Muscle layer of colon (tissue), 2 donors: ENCODE results near the gene FRAS1.

Experiments used
- H3K27ac ChIP-seq: one replicate; pipeline ENCODE4 v1.7.0; 2013; ENCODE audit warnings: low read depth, mild to moderate bottlenecking, low read length, moderate library complexity
- H3K27me3 ChIP-seq, 2 donors: one replicate each; pipeline ENCODE4 v1.7.0; 2013; ENCODE audit warnings: low read length in 2 of 2, mild to moderate bottlenecking in 2 of 2; ENCODE audit not compliant: insufficient read depth in 2 of 2, control insufficient read depth in 1 of 2
- H3K36me3 ChIP-seq: one replicate; pipeline ENCODE4 v1.7.0; 2013; ENCODE audit warnings: mild to moderate bottlenecking, low read length; ENCODE audit not compliant: insufficient read depth
- H3K4me1 ChIP-seq: one replicate; pipeline ENCODE4 v1.7.0; 2013; ENCODE audit warnings: mild to moderate bottlenecking, low read length; ENCODE audit not compliant: insufficient read depth
- H3K4me3 ChIP-seq, 2 donors: one replicate each; pipeline ENCODE4 v1.7.0; 2013; ENCODE audit warnings: low read length in 2 of 2, low read depth in 1 of 2, mild to moderate bottlenecking in 1 of 2, moderate library complexity in 1 of 2
- H3K9ac ChIP-seq: one replicate; pipeline ENCODE4 v1.7.0; 2013; ENCODE audit warnings: low read length
- H3K9me3 ChIP-seq: one replicate; pipeline ENCODE4 v1.7.0; 2013; ENCODE audit warnings: mild to moderate bottlenecking, low read length
- donor health status: abdominal sarcoma.
- donor health status: Adenocarcinoma of cecum.

FRAS1 gene

DNA sequence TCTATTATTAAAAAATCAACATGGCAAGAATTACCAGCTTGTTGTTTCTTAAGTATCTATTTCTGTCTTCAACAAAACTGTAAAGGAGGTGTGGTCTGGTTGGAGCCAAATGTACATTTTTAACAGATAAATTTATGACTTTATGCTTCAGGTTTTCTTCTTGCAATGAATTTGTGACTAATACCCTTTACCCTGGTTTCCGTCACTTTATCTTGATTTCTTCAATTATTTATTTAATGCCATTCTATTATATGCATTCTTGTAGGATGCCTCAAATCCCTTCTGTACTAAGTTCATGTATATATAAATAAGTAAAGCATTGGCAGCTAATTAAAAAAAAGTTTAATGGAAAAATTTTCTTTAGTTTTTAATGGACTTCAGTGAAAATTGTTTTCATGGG lies 453.0 kb downstream of the FRAS1 start:
- Histone ChIP-seq H3K36me3 (no peaks in the 10 kb centered on the region), H3K9ac (no peak overlapping the region), H3K9me3 (no peaks in the 10 kb centered on the region), H3K4me1 (no peaks in the 10 kb centered on the region), H3K4me3 (no peak overlapping the region), H3K27ac (no peak overlapping the region), H3K27me3 (no peaks in the 10 kb centered on the region)

DNA sequence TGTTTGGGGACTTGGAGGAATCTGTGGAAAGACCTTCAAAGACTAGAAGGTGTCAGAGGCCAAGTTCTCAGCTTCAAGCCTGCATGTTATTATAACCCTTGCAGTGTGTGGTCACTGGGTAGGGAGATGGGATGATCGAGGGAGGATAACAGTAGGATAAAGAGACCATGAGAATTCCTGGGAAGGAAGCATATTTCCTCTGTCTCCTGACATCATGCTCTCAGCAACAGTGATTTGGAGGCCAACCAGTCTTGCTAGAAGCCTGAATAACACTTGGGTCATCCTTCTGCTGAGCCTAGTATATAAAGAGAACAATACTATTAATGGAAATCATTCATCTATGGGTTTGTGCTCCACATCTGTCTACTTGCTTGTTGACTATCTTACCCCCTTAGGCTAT lies 453.6 kb downstream of the FRAS1 start:
- H3K4me1 ChIP-seq = no peaks in the 10 kb centered on the region
- H3K4me3 ChIP-seq = no peak overlapping the region
- no peaks in the 10 kb centered on the region for H3K9me3 ChIP-seq
- H3K27ac ChIP-seq = no peak overlapping the region
- H3K36me3 ChIP-seq = no peaks in the 10 kb centered on the region
- H3K9ac ChIP-seq = no peak overlapping the region
- H3K27me3 ChIP-seq = no peaks in the 10 kb centered on the region

DNA sequence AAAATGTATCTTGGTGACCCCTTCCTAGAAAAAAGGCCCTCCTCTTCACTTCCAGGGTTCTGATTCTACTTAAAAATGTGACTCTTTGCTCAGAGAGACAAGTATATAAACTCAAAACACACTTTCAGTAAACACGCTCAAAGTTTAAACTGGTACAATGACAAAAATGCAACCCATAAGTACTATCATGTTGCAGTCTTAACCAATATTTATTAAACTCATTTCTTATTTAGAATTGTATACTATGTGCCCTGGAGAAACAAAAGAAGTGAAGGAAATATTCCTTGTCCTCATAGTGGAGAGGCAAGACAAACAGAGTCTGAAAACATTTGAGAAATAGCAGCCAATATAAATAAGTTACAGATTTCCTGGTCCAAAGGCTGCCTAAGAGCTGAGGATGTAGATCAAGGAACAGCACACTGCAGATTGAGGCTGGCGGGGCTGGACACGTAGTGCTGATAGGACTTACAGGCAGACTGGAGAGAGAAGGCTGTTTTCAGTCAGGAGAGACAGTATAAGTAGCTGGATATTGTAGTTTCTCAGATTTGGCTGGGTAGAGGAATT lies 455.3 kb downstream of the FRAS1 start:
- Histone ChIP-seq H3K9ac (no peak overlapping the region), H3K27ac (no peak overlapping the region), H3K27me3 (no peaks in the 10 kb centered on the region)

GRCh38 chr4:78513411-78513975 lies 456.4 kb downstream of the FRAS1 start:
- Histone ChIP-seq H3K9ac (no peak overlapping the region), H3K4me3 (no peak overlapping the region), H3K36me3 (no peaks in the 10 kb centered on the region)

More for the DNA sequence above, 455.3 kb downstream of the FRAS1 start:
- H3K4me1 ChIP-seq = no peaks in the 10 kb centered on the region
- no peaks in the 10 kb centered on the region for H3K36me3 ChIP-seq
- no peaks in the 10 kb centered on the region for H3K9me3 ChIP-seq
- no peak overlapping the region for H3K4me3 ChIP-seq

DNA sequence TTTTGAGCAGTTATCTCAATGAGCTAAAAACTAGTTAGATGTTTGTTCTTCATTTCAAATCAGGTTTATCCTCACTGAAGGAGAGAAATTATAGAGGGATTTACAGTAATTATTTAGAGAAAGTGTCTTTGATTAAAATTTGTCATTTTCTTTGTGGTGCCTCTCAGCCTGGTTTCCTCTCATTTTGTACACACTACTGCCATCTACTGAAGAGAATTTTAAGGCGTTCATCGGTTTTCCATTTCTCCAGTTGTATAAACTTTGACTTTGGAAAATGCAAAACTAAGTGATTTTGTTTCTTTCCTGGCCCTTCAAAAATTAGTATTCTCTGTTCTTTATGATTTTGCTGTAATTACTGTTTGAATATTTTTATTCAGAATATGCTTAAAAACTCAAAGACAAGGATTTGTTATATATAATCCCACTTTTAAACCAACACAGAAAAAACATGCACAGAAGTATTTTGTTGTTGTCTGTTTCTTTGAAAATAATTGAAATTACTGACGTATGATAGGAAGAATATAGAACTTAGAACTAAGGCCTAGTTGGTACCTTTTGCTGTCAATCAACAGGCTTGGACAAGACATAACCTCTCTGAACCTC lies 460.0 kb downstream of the FRAS1 start:
- Histone ChIP-seq H3K27ac (no peak overlapping the region), H3K36me3 (no peaks in the 10 kb centered on the region), H3K27me3 (no peaks in the 10 kb centered on the region), H3K4me1 (no peaks in the 10 kb centered on the region), H3K9me3 (no peaks in the 10 kb centered on the region), H3K4me3 (no peak overlapping the region), H3K9ac (no peak overlapping the region)

More at GRCh38 chr4:78513411-78513975, 456.4 kb downstream of the FRAS1 start:
- H3K9me3 ChIP-seq = no peaks in the 10 kb centered on the region
- no peak overlapping the region for H3K27ac ChIP-seq
- H3K27me3 ChIP-seq = no peaks in the 10 kb centered on the region
- H3K4me1 ChIP-seq = no peaks in the 10 kb centered on the region

GRCh38 chr4:78518561-78518960 lies 461.4 kb downstream of the FRAS1 start:
- no peak overlapping the region for H3K4me3 ChIP-seq
- no peaks in the 10 kb centered on the region for H3K27me3 ChIP-seq
- no peaks in the 10 kb centered on the region for H3K9me3 ChIP-seq
- no peaks in the 10 kb centered on the region for H3K4me1 ChIP-seq
- H3K36me3 ChIP-seq = no peaks in the 10 kb centered on the region
- no peak overlapping the region for H3K27ac ChIP-seq
- H3K9ac ChIP-seq = no peak overlapping the region

GRCh38 chr4:78519962-78520361 lies 462.8 kb downstream of the FRAS1 start:
- Histone ChIP-seq H3K36me3 (no peaks in the 10 kb centered on the region), H3K9me3 (no peaks in the 10 kb centered on the region), H3K4me3 (no peak overlapping the region), H3K9ac (no peak overlapping the region), H3K27me3 (no peaks in the 10 kb centered on the region), H3K27ac (no peak overlapping the region), H3K4me1 (no peaks in the 10 kb centered on the region)

DNA sequence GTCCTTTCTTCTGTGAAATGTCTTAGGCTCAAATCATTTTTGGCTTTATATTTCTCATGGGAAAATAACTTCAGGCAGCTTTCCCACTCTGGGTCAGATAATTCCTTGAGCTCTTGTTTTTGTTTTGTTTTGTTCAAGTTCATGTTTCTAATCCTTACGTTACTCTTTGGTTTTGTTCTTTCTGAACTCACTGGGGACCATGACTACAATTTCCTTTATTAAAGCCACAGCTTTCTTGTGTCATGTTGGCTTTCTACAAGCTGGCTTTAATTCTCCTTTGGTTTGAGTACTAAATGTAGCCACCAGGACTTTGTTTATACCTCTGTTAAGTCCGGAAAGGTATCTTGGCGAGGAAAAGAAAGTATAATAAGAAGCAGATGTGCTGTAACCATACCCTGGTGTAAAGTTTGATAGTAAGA lies 463.7 kb downstream of the FRAS1 start:
- Histone ChIP-seq H3K27ac (no peak overlapping the region), H3K27me3 (no peaks in the 10 kb centered on the region)

DNA sequence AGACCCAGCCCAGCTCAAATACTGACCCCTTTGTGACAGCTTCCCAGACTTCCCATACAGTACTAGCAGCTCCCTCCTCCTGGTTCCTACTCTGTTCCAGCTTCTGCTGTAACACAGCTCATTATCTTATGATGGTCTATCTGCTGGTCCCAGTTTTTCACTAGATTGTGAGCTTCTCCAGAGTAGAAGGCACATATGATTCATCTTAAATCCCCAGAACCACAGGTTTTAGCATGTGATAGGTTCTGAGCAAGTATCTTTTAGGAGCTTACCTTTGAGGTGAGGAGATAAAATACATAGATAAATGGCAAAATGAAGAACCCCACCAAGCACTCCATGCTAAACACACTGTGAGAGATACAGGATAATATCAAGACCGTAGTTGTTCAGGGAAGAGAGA lies 466.9 kb downstream of the FRAS1 start:
- Histone ChIP-seq H3K9ac (no peak overlapping the region), H3K4me3 (no peak overlapping the region), H3K36me3 (no peaks in the 10 kb centered on the region), H3K9me3 (no peaks in the 10 kb centered on the region), H3K4me1 (no peaks in the 10 kb centered on the region), H3K27me3 (no peaks in the 10 kb centered on the region), H3K27ac (no peak overlapping the region)

More for the DNA sequence above, 463.7 kb downstream of the FRAS1 start:
- H3K9ac ChIP-seq = no peak overlapping the region
- no peaks in the 10 kb centered on the region for H3K9me3 ChIP-seq
- H3K36me3 ChIP-seq = no peaks in the 10 kb centered on the region
- no peaks in the 10 kb centered on the region for H3K4me1 ChIP-seq
- H3K4me3 ChIP-seq = no peak overlapping the region

- no peak overlapping the region for H3K4me3 ChIP-seq
- H3K27me3 ChIP-seq = no peaks in the 10 kb centered on the region
- H3K4me1 ChIP-seq = no peaks in the 10 kb centered on the region
- no peak overlapping the region for H3K9ac ChIP-seq
- no peak overlapping the region for H3K27ac ChIP-seq
- H3K9me3 ChIP-seq = no peaks in the 10 kb centered on the region
- H3K36me3 ChIP-seq = no peaks in the 10 kb centered on the region
These were observed 468.4 kb downstream of the FRAS1 start for GRCh38 chr4:78525559-78525958.

- no peak overlapping the region for H3K4me3 ChIP-seq
- no peaks in the 10 kb centered on the region for H3K36me3 ChIP-seq
- no peak overlapping the region for H3K9ac ChIP-seq
- no peak overlapping the region for H3K27ac ChIP-seq
- H3K4me1 ChIP-seq = no peaks in the 10 kb centered on the region
- no peaks in the 10 kb centered on the region for H3K27me3 ChIP-seq
- H3K9me3 ChIP-seq = no peaks in the 10 kb centered on the region
These were observed 470.0 kb downstream of the FRAS1 start for GRCh38 chr4:78527103-78527502.

DNA sequence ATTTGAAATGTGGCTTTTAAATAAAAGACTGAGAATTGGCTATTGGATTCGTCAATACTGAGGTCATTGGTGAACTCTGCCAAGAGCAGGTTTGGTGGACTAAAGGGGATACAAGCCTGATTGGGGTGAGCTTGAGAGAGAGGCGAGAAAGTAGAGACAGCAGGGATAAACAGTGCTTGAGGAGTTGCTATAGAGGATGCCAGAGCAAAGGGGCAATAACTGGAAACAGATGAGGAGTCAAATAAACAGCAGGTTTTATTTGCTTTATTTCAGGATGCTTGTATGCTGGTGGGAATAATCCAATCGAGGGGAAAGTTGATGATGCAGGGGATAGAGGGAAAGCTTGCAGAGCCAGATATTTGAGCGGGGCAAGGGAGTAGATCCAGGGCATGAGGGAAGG lies 470.4 kb downstream of the FRAS1 start:
- H3K9me3 ChIP-seq = no peaks in the 10 kb centered on the region
- H3K4me1 ChIP-seq = no peaks in the 10 kb centered on the region
- no peaks in the 10 kb centered on the region for H3K27me3 ChIP-seq
- no peak overlapping the region for H3K27ac ChIP-seq
- H3K36me3 ChIP-seq = no peaks in the 10 kb centered on the region
- H3K9ac ChIP-seq = no peak overlapping the region
- H3K4me3 ChIP-seq = no peak overlapping the region
